ENCODE measurements around the gene BLOC1S4.
A peak's percentile ranks its signal among the peaks of the same experiment; 100 is the strongest.

Gene BLOC1S4

GRCh38 chr4:6686104-6686787 lies 29.7 kb upstream of the BLOC1S4 start:
- DNase-seq (ENCODE audit: low read depth in 2 of 2), result no peak
- TF ChIP-seq CTCF (IDR thresholded peaks at IDR 0.05; ENCODE audit: low read depth, low read length), result no peak
- H3K4me3 ChIP-seq (replicated peaks in 1 of 2; ENCODE audit: low read depth in 2 of 2, low read length in 2 of 2), result no peak overlapping the region

- no peak overlapping the region for H3K4me3 ChIP-seq (replicated peaks in 1 of 2; ENCODE audit: low read depth in 2 of 2, low read length in 2 of 2)
- TF ChIP-seq CTCF (IDR thresholded peaks at IDR 0.05; ENCODE audit: low read depth, low read length), result no peak
Observed at GRCh38 chr4:6687947-6688878, 27.8 kb upstream of the BLOC1S4 start.

GRCh38 chr4:6688879-6689505 lies 27.0 kb upstream of the BLOC1S4 start:
- H3K4me3 ChIP-seq (replicated peaks in 1 of 2; ENCODE audit: low read depth in 2 of 2, low read length in 2 of 2), result no peak overlapping the region
- no peak for TF ChIP-seq CTCF (IDR thresholded peaks at IDR 0.05; ENCODE audit: low read depth, low read length)
- peak; percentile 89 to 90 for DNase-seq (ENCODE audit: low read depth in 2 of 2)

More at GRCh38 chr4:6687947-6688878, 27.8 kb upstream of the BLOC1S4 start:
- DNase-seq (ENCODE audit: low read depth in 2 of 2), result no peak

- DNase-seq (ENCODE audit: low read depth in 2 of 2), result no peak
- H3K4me3 ChIP-seq (replicated peaks in 1 of 2; ENCODE audit: low read depth in 2 of 2, low read length in 2 of 2), result no peak overlapping the region
- no peak for TF ChIP-seq CTCF (IDR thresholded peaks at IDR 0.05; ENCODE audit: low read depth, low read length)
Observed at GRCh38 chr4:6689506-6689960, 26.4 kb upstream of the BLOC1S4 start.

- no peak overlapping the region for H3K4me3 ChIP-seq (replicated peaks in 1 of 2; ENCODE audit: low read depth in 2 of 2, low read length in 2 of 2)
- no peak for TF ChIP-seq CTCF (IDR thresholded peaks at IDR 0.05; ENCODE audit: low read depth, low read length)
- no peak for DNase-seq (ENCODE audit: low read depth in 2 of 2)
Observed at GRCh38 chr4:6692379-6692778, 23.6 kb upstream of the BLOC1S4 start.

GRCh38 chr4:6692806-6693205 lies 23.2 kb upstream of the BLOC1S4 start:
- no peak for TF ChIP-seq CTCF (IDR thresholded peaks at IDR 0.05; ENCODE audit: low read depth, low read length)
- peak in 1 of 2 donors; percentile 30 for DNase-seq (ENCODE audit: low read depth in 2 of 2)
- H3K4me3 ChIP-seq (replicated peaks in 1 of 2; ENCODE audit: low read depth in 2 of 2, low read length in 2 of 2), result no peak overlapping the region

All from cardiac fibroblast (primary cell).